NCI-H1105 treated with DMSO at 0.1 percent for 48 hours (cell line): Measurements from ENCODE around the gene KANK4.
A peak's percentile ranks its signal among the peaks of the same experiment; 100 is the strongest.

Source experiments
- DNase-seq: peaks from one replicate; lab custom pipeline; 2025; lab: John Stamatoyannopoulos, UW

The KANK4 gene

GRCh38 chr1:62318756-62319544 lies at the start of gene KANK4:
Gene KANK4, minus strand, starts transcription at chr1:62319434. Its CDS starts 37,870 bp downstream, at chr1:62281564.
- peak; percentile 10 for DNase-seq

GRCh38 chr1:62368989-62369388 lies 49.8 kb upstream of the KANK4 start:
- no peak for DNase-seq

- DNase-seq = no peak
These were observed 47.8 kb upstream of the KANK4 start for GRCh38 chr1:62367005-62367557.

GRCh38 chr1:62364721-62365120 lies 45.5 kb upstream of the KANK4 start:
- no peak for DNase-seq

GRCh38 chr1:62362926-62363325 lies 43.7 kb upstream of the KANK4 start:
- no peak for DNase-seq

GRCh38 chr1:62362061-62362917 lies 43.1 kb upstream of the KANK4 start:
- no peak for DNase-seq

GRCh38 chr1:62361431-62361830 lies 42.2 kb upstream of the KANK4 start:
- DNase-seq = no peak

- peak; percentile 84 for DNase-seq
These were observed 39.6 kb upstream of the KANK4 start for GRCh38 chr1:62358665-62359373.

GRCh38 chr1:62357916-62358315 lies 38.7 kb upstream of the KANK4 start:
- no peak for DNase-seq

- no peak for DNase-seq
These were observed 37.1 kb upstream of the KANK4 start for GRCh38 chr1:62356257-62356835.

GRCh38 chr1:62355095-62355494 lies 35.9 kb upstream of the KANK4 start:
- DNase-seq = no peak

GRCh38 chr1:62353853-62354252 lies 34.6 kb upstream of the KANK4 start:
- DNase-seq = no peak

GRCh38 chr1:62352387-62352786 lies 33.2 kb upstream of the KANK4 start:
- DNase-seq = no peak

- no peak for DNase-seq
These were observed 30.4 kb upstream of the KANK4 start for GRCh38 chr1:62349470-62350233.

- no peak for DNase-seq
These were observed 27.7 kb upstream of the KANK4 start for GRCh38 chr1:62346886-62347285.

GRCh38 chr1:62343911-62344310 lies 24.7 kb upstream of the KANK4 start:
- DNase-seq = no peak

GRCh38 chr1:62342270-62342669 lies 23.0 kb upstream of the KANK4 start:
- no peak for DNase-seq

- DNase-seq = no peak
These were observed 22.4 kb upstream of the KANK4 start for GRCh38 chr1:62341615-62342014.

- DNase-seq = no peak
These were observed 21.9 kb upstream of the KANK4 start for GRCh38 chr1:62341089-62341488.

GRCh38 chr1:62337706-62338631 lies 18.7 kb upstream of the KANK4 start:
- no peak for DNase-seq
